CD4-positive, alpha-beta T cell (primary cell): ENCODE measurements around the gene BORCS8. TPM values are rescaled to one million over a fixed set of nuclear protein-coding genes. Genes with fewer than 3 reads are reported as not detected.

Experiments
- ATAC-seq: fragments of 200-7000 bp; cut with Tn5 transposase; one replicate; pipeline ENCODE4 v1.10.0; 2022; ENCODE audit warnings: mild to moderate bottlenecking; ENCODE audit not compliant: poor library complexity
- CTCF ChIA-PET: fragments of 350-600 bp; sonication (Branson Sonifier 250); formaldehyde crosslinking; loops from one replicate; lab custom pipeline; 2021; ENCODE audit warnings: antibody characterized with exemption, inconsistent platforms; lab: Charles Lee
- POLR2A ChIA-PET: fragments of 350-600 bp; sonication (Branson Sonifier 250); formaldehyde crosslinking; loops from one replicate; lab custom pipeline; 2021; ENCODE audit warnings: antibody characterized with exemption, inconsistent platforms; lab: Charles Lee
- DNase-seq, 14 experiments: peaks; one replicate each; pipeline ENCODE4 v3.0.0-alpha.2; 2013 to 2020; ENCODE audit warnings: mixed read lengths in 2 of 14
- H3K27ac ChIP-seq, 2 donors: one replicate each; pipeline versions ENCODE4 v1.5.1 to v1.7.0; 2013; ENCODE audit warnings: low read length in 2 of 2, low read depth in 1 of 2, mild to moderate bottlenecking in 1 of 2
- H3K27me3 ChIP-seq, 2 experiments: 1 replicate in 1 of 2; 2 replicates in 1 of 2; pipeline versions ENCODE4 v1.6.1 to v1.7.0; 2013; ENCODE audit warnings: low read length in 2 of 2, control low read depth in 1 of 2, mild to moderate bottlenecking in 1 of 2, moderate library complexity in 1 of 2; ENCODE audit not compliant: insufficient read depth in 2 of 2, control insufficient read depth in 1 of 2
- H3K36me3 ChIP-seq: one replicate; pipeline ENCODE4 v1.6.1; 2013; ENCODE audit warnings: low read length, control low read depth; ENCODE audit not compliant: insufficient read depth
- H3K4me1 ChIP-seq: one replicate; pipeline ENCODE4 v1.6.1; 2013; ENCODE audit warnings: low read length, control low read depth; ENCODE audit not compliant: insufficient read depth
- H3K4me3 ChIP-seq: one replicate; pipeline ENCODE4 v1.5.1; 2013; ENCODE audit warnings: mild to moderate bottlenecking, low read length, moderate library complexity
- H3K9me3 ChIP-seq, 2 experiments: 1 replicate in 1 of 2; 2 replicates in 1 of 2; pipeline versions ENCODE4 v1.6.1 to v1.7.0; 2013; ENCODE audit warnings: low read length in 2 of 2, mild to moderate bottlenecking in 2 of 2, control low read depth in 1 of 2, moderate library complexity in 1 of 2; ENCODE audit not compliant: control insufficient read depth in 1 of 2, insufficient read depth in 1 of 2
- H3K27ac Mint-ChIP-seq: one replicate; pipeline ENCODE4 v1.8.0; 2020; ENCODE audit warnings: mixed read lengths
- H3K27me3 Mint-ChIP-seq: one replicate; pipeline ENCODE4 v1.8.0; 2021; ENCODE audit warnings: mixed read lengths
- H3K36me3 Mint-ChIP-seq: one replicate; pipeline ENCODE4 v1.8.0; 2021; ENCODE audit warnings: low read depth, mixed read lengths
- H3K4me1 Mint-ChIP-seq: one replicate; pipeline ENCODE4 v1.8.0; 2021; ENCODE audit warnings: low read depth, mixed read lengths
- H3K4me3 Mint-ChIP-seq: one replicate; pipeline ENCODE4 v1.8.0; 2020; ENCODE audit warnings: mild to moderate bottlenecking, mixed read lengths
- H3K9me3 Mint-ChIP-seq: one replicate; pipeline ENCODE4 v1.8.0; 2020; ENCODE audit warnings: mixed read lengths
- CTCF ChIP-seq: fragments of 200-600 bp; IDR thresholded peaks from one replicate; pipeline ENCODE4 v1.8.0; 2022; ENCODE audit warnings: antibody characterized with exemption, mild to moderate bottlenecking
- intact Hi-C, 2 experiments: fragments of 100-400 bp; cut with DNase I in 1 of 2; cut with micrococcal nuclease in 1 of 2; formaldehyde crosslinking; loops; one replicate each; pipeline versions ENCODE4 v1.15.1 to v1.9.0; 2023 to 2025; cut with DNase I, micrococcal nuclease
- total RNA-seq, 174 experiments: library from RNA in 2 of 174; stranded (reverse) in 2 of 174; gene quantifications; one replicate each; pipeline ENCODE4 v1.2.3 and lab custom pipeline; 2021 to 2026

Gene BORCS8
- total RNA-seq, 2 experiments from 2014 or later: 12.0 to 15.0 TPM

GRCh38 chr19:19170873-19171672 lies 20.9 kb downstream of the BORCS8 start:
- CTCF ChIA-PET: no interaction called here
- no peak for ATAC-seq
- intact Hi-C loops: no loop called here

GRCh38 chr19:19170053-19170872 lies 21.7 kb downstream of the BORCS8 start, which contains the start of gene MEF2B:
Gene MEF2B (minus strand): TSS chr19:19170263. CDS start chr19:19150735, 19,528 bp downstream.
- intact Hi-C loops: no loop called here

More at GRCh38 chr19:19170873-19171672, 20.9 kb downstream of the BORCS8 start:
- no peak for TF ChIP-seq CTCF
- POLR2A ChIA-PET: interaction anchor here (0.9 kb wide), 1 partner anchor 15 kb away, joined by 3 read pairs; no protein-coding TSS in a partner anchor
- H3K36me3 Mint-ChIP-seq: peaks cover 7% of the 10 kb centered on the region
- Histone ChIP-seq H3K4me3 (no peak overlapping the region), H3K27ac (no peak overlapping the region), H3K4me1 (peaks cover 14% of the 10 kb centered on the region), H3K9me3 (no peaks in the 10 kb centered on the region), H3K27me3 (no peaks in the 10 kb centered on the region), H3K36me3 (peaks cover 4% of the 10 kb centered on the region)
- H3K4me1 Mint-ChIP-seq: peaks cover 21% of the 10 kb centered on the region
- no peak overlapping the region for H3K4me3 Mint-ChIP-seq
- H3K27ac Mint-ChIP-seq: no peak overlapping the region
- H3K27me3 Mint-ChIP-seq: no peaks in the 10 kb centered on the region
- no peaks in the 10 kb centered on the region for H3K9me3 Mint-ChIP-seq
- no peak for DNase-seq

More at GRCh38 chr19:19170053-19170872, 21.7 kb downstream of the BORCS8 start, which contains the start of gene MEF2B:
- Mint-ChIP-seq H3K27me3 (no peaks in the 10 kb centered on the region), H3K9me3 (no peaks in the 10 kb centered on the region), H3K4me3 (no peak within 1 kb of the TSS), H3K36me3 (peaks cover 6% of the 10 kb centered on the region), H3K27ac (no peak within 1 kb of the TSS), H3K4me1 (peaks cover 21% of the 10 kb centered on the region)
- POLR2A ChIA-PET: interaction anchor here (0.9 to 1.1 kb wide), 2 partner anchors 14 to 29 kb away, joined by 3 read pairs; no protein-coding TSS in a partner anchor
- no peak for TF ChIP-seq CTCF
- H3K27me3 ChIP-seq: no peaks in the 10 kb centered on the region
- peak within 1 kb of the TSS; percentile 22 for H3K4me3 ChIP-seq
- H3K9me3 ChIP-seq: no peaks in the 10 kb centered on the region
- DNase-seq (peak; percentile 52 to 86 (median 74)), ATAC-seq (peak; percentile 99)
- H3K27ac ChIP-seq: no peak within 1 kb of the TSS
- H3K36me3 ChIP-seq: peaks cover 2% of the 10 kb centered on the region
- CTCF ChIA-PET: interaction anchor here (1.4 kb wide), 1 partner anchor 24 kb away, joined by 4 read pairs; no protein-coding TSS in a partner anchor
- H3K4me1 ChIP-seq: peaks cover 14% of the 10 kb centered on the region
